Kidney epithelial cell (primary cell): ENCODE data around the gene CDH12. TPM values are rescaled to one million over a fixed set of nuclear protein-coding genes. Genes with fewer than 3 reads are reported as not detected.

Experiments
- DNase-seq: peaks from one replicate; pipeline ENCODE4 v3.0.0-alpha.2; 2010; ENCODE audit warnings: low read depth
- H3K27me3 ChIP-seq: 2 replicates; pipeline ENCODE4 v1.6.0; 2011; ENCODE audit warnings: low read length; ENCODE audit not compliant: control insufficient read depth, insufficient read depth
- H3K36me3 ChIP-seq: 2 replicates; pipeline ENCODE4 v1.5.1; 2011; ENCODE audit warnings: low read length; ENCODE audit not compliant: control insufficient read depth, insufficient read depth
- H3K4me3 ChIP-seq: 2 replicates; pipeline ENCODE4 v1.5.1; 2011; ENCODE audit warnings: low read depth, mild to moderate bottlenecking, control low read depth, low read length
- total RNA-seq: library from RNA; depleted of rRNA; stranded (reverse); fragments of >200 nt; gene quantifications from 2 replicates; pipeline ENCODE4 v1.2.3, GENCODE V29; 2015
- TF ChIP-seq, protein P1 (sequence below): IDR thresholded peaks from 2 replicates; pipeline ENCODE4 v1.5.1; 2011; ENCODE audit warnings: mild to moderate bottlenecking, moderate library complexity, low read length, control low read depth, inconsistent platforms; ENCODE audit not compliant: insufficient read depth, poor library complexity, severe bottlenecking

CDH12 gene
- total RNA-seq, 1 donor from 2014 or later: not detected

DNA sequence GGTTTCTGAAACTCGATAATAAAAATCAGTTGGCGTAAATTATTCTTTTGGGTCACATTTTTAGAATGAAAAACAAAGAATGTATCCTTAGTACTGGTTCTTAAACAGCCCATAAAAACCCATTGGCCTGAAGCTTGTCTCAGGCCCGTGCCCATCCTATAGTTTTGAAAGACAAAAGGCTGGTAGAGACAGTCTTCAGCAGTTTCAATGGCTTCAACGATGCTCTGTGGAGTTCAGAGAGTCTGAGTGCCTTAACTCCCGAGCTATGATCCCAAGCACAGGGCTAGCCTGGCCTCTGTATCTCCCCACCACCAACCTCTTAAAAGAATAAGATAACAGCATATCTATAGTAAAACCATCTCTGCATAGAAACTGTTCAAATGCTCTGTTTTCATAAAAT, 595.0 kb downstream of the CDH12 start:
- no peaks in the 10 kb centered on the region for H3K36me3 ChIP-seq
- no peak for DNase-seq
- no peak overlapping the region for H3K4me3 ChIP-seq
- TF ChIP-seq, protein P1, sequence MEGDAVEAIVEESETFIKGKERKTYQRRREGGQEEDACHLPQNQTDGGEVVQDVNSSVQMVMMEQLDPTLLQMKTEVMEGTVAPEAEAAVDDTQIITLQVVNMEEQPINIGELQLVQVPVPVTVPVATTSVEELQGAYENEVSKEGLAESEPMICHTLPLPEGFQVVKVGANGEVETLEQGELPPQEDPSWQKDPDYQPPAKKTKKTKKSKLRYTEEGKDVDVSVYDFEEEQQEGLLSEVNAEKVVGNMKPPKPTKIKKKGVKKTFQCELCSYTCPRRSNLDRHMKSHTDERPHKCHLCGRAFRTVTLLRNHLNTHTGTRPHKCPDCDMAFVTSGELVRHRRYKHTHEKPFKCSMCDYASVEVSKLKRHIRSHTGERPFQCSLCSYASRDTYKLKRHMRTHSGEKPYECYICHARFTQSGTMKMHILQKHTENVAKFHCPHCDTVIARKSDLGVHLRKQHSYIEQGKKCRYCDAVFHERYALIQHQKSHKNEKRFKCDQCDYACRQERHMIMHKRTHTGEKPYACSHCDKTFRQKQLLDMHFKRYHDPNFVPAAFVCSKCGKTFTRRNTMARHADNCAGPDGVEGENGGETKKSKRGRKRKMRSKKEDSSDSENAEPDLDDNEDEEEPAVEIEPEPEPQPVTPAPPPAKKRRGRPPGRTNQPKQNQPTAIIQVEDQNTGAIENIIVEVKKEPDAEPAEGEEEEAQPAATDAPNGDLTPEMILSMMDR: no peak
- no peaks in the 10 kb centered on the region for H3K27me3 ChIP-seq

DNA sequence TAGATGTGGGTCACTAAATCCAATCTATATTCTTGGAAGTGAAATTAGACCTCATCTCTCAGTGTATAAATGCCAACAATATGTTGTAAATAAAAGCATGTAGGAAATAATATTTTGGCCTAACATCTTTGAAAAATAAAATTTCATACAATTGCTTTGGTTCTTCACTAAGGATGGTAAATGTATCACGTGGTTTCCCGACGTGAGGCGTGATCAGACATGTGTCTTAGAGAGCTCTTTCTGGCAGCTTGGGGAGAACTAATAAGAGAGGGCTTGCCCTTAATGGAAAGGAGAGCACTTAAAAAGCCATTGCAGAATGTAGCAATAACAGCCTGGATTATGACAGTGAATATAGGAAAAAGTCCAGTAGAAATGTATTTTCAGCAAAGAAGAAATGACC, 602.6 kb downstream of the CDH12 start:
- DNase-seq: no peak
- no peak overlapping the region for H3K4me3 ChIP-seq
- TF ChIP-seq, protein P1: no peak
- H3K27me3 ChIP-seq: no peaks in the 10 kb centered on the region
- no peaks in the 10 kb centered on the region for H3K36me3 ChIP-seq

DNA sequence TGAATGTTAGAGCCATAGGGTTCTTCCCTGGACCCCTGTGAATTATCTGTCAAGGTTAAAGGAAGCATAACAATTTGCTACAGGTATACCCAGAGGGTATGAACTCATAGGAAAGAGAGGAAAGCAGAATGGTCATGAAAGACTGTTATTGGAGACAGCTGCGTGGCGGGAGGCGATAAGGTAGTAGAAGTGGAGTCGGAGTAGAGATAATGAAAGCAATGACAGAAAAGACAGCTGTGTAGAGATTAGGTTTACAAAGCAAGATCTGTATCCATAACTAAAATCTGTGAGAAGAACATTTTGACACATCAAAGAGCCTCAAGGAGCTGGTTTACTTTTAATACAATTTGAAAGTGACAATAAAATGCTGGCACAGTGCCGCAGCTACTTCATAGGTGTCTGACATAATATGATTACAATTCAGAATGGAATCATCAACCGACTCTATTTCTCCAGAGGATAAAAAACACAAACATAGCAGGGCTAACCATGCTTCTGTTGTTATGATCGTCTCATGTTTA, 603.9 kb downstream of the CDH12 start:
- no peak for DNase-seq
- Histone ChIP-seq H3K4me3 (no peak overlapping the region), H3K36me3 (no peaks in the 10 kb centered on the region), H3K27me3 (no peaks in the 10 kb centered on the region)
- TF ChIP-seq, protein P1: no peak

DNA sequence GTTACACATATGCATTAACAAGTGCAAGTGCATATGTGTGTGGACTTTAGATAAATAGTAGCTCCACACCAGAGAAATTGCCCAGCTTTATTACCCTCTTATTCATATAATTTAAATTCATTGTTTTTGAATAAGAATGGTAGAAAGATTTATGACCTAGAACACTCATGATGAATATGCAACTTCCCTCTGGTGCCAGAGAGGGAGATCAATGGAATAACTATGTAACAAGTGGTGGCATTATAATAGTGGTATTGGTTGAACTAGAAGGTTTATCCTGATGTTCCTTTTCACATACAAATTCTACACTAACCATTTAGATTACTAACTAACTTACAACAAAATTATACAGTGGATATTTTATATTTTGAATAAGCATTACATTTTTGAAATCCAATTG, 607.4 kb downstream of the CDH12 start:
- TF ChIP-seq, protein P1: no peak
- DNase-seq: no peak

DNA sequence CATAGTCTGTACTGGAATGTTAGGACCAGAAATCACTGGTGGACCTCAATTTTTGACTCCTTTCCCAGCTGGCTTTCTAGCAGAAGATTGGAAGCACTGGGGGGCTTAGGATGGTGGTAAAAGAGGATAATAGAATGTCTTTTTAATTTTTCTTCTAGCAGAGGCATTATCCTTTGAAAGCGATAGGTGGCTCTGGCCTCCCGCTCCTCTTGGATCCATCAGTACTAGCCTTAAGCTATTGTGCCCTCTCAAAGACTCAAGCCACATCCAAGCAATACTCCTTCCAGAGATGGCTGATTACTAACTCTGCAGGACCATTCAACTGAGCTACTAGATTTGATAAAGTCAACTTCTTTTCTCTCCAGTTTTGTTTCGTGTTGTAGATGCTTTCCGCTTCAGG, 610.6 kb downstream of the CDH12 start:
- no peak for DNase-seq
- Histone ChIP-seq H3K36me3 (no peaks in the 10 kb centered on the region), H3K27me3 (no peaks in the 10 kb centered on the region), H3K4me3 (no peak overlapping the region)
- TF ChIP-seq, protein P1: peak; percentile 26

More for the DNA sequence above, 607.4 kb downstream of the CDH12 start:
- Histone ChIP-seq H3K27me3 (no peaks in the 10 kb centered on the region), H3K36me3 (no peaks in the 10 kb centered on the region), H3K4me3 (no peak overlapping the region)

DNA sequence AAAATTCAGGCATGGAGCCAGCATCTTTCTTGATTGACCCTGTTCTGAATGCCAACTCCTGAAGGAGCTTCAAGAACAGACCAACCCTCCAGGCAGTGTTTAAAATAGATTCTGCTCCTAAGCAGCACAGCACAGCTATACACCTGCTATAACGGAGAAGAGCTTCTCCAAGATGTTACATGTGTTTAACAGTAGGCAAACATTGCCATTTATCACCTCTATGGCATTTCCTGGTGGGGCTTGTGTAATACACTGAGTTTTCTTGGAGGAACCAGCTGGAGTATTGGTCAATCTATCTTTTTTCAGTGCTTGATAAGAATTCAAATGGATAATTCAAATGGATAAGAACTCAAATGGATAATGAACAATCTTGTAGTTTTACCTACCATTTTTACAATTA, 615.1 kb downstream of the CDH12 start:
- Histone ChIP-seq H3K4me3 (no peak overlapping the region), H3K27me3 (no peaks in the 10 kb centered on the region), H3K36me3 (no peaks in the 10 kb centered on the region)
- DNase-seq: no peak
- TF ChIP-seq, protein P1: no peak
